Measurements from ENCODE around the gene ZBTB5.

GRCh38 chr9:37508834-37509206 is 43.6 kb upstream of the ZBTB5 start:
- TF ChIP-seq POLR2A (IDR thresholded peaks at IDR 0.05) (no peak), POLR2AphosphoS5 (IDR thresholded peaks at IDR 0.05) (no peak)
- TF ChIP-seq, protein P1, sequence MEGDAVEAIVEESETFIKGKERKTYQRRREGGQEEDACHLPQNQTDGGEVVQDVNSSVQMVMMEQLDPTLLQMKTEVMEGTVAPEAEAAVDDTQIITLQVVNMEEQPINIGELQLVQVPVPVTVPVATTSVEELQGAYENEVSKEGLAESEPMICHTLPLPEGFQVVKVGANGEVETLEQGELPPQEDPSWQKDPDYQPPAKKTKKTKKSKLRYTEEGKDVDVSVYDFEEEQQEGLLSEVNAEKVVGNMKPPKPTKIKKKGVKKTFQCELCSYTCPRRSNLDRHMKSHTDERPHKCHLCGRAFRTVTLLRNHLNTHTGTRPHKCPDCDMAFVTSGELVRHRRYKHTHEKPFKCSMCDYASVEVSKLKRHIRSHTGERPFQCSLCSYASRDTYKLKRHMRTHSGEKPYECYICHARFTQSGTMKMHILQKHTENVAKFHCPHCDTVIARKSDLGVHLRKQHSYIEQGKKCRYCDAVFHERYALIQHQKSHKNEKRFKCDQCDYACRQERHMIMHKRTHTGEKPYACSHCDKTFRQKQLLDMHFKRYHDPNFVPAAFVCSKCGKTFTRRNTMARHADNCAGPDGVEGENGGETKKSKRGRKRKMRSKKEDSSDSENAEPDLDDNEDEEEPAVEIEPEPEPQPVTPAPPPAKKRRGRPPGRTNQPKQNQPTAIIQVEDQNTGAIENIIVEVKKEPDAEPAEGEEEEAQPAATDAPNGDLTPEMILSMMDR (IDR thresholded peaks at IDR 0.05): no peak
